ENCODE data around the gene AWAT1.

DNA sequence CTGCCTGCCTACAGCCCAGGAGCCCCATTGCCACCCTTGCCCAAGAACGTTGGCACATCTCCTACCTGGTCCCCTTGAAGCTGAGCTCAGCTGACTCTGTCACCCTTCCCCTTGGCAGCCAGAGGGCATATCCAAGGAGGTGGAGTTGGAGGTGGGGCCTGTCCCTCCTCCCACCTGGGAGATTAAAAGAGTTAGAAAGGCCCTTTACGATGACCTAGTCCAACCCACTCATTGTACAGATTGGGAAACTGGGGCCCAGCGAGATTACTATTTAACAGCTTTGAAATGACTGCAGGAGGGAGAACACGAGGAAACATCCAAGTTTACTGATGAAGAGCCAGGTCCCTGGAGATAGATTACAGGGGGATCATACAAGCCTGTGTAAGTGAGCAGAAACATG, 25.6 kb downstream of the AWAT1 start, which contains the start of gene P2RY4:
- TF ChIP-seq CTCF (IDR thresholded peaks at IDR 0.05; ENCODE audit: low read depth, low read length), result no peak
- TF ChIP-seq EZH2phosphoT487 (IDR thresholded peaks at IDR 0.05; ENCODE audit: low read depth), result no peak

Data from OCI-LY3 (cell line).